NCI-H345 treated with DMSO at 0.1 percent for 48 hours (cell line): Measurements from ENCODE around the gene TMEM179.

Experiments
- DNase-seq: peaks from one replicate; lab custom pipeline; 2025; ENCODE audit not compliant: unreplicated experiment; lab: John Stamatoyannopoulos, UW

The TMEM179 gene

GRCh38 chr14:104600141-104600643, 4.4 kb downstream of the TMEM179 start:
- no peak for DNase-seq

- no peak for DNase-seq
These were observed 5.1 kb downstream of the TMEM179 start for GRCh38 chr14:104599446-104599845.

- no peak for DNase-seq
These were observed 5.7 kb downstream of the TMEM179 start for GRCh38 chr14:104598910-104599273.

GRCh38 chr14:104598039-104598909, 6.3 kb downstream of the TMEM179 start:
- no peak for DNase-seq

- no peak for DNase-seq
These were observed 7.0 kb downstream of the TMEM179 start for GRCh38 chr14:104597576-104597975.

GRCh38 chr14:104596927-104597351, 7.6 kb downstream of the TMEM179 start:
- no peak for DNase-seq

- DNase-seq: no peak
These were observed 8.1 kb downstream of the TMEM179 start for GRCh38 chr14:104596451-104596918.

GRCh38 chr14:104595911-104596450, 8.6 kb downstream of the TMEM179 start:
- DNase-seq: no peak

- DNase-seq: no peak
These were observed 9.4 kb downstream of the TMEM179 start for GRCh38 chr14:104595116-104595675.

- no peak for DNase-seq
These were observed 10.1 kb downstream of the TMEM179 start for GRCh38 chr14:104594310-104595046.

GRCh38 chr14:104593710-104594136, 10.8 kb downstream of the TMEM179 start:
- no peak for DNase-seq

- DNase-seq: no peak
These were observed 11.3 kb downstream of the TMEM179 start for GRCh38 chr14:104593241-104593701.

- DNase-seq: no peak
These were observed 11.8 kb downstream of the TMEM179 start for GRCh38 chr14:104592785-104593184.

- no peak for DNase-seq
These were observed 12.3 kb downstream of the TMEM179 start for GRCh38 chr14:104592292-104592672.

GRCh38 chr14:104591506-104592291, 12.9 kb downstream of the TMEM179 start:
- no peak for DNase-seq

- no peak for DNase-seq
These were observed 13.5 kb downstream of the TMEM179 start for GRCh38 chr14:104591031-104591430.

- no peak for DNase-seq
These were observed 14.2 kb downstream of the TMEM179 start for GRCh38 chr14:104590240-104590965.

- DNase-seq: no peak
These were observed 15.0 kb downstream of the TMEM179 start for GRCh38 chr14:104589338-104590195.
